GM12873 (cell line): ENCODE data around the gene SLC5A5.

Source experiments
- CTCF ChIP-seq: IDR thresholded peaks from 2 replicates; pipeline ENCODE4 v1.5.1; 2012; ENCODE audit warnings: low read depth, mild to moderate bottlenecking, moderate library complexity, low read length, control low read depth; ENCODE audit not compliant: insufficient read depth; ENCODE audit errors: missing control alignments

Gene SLC5A5

GRCh38 chr19:17841810-17842662 lies 29.7 kb upstream of the SLC5A5 start:
- TF ChIP-seq CTCF = no peak

GRCh38 chr19:17842663-17843291 lies 29.0 kb upstream of the SLC5A5 start:
- TF ChIP-seq CTCF = no peak

GRCh38 chr19:17843292-17843827 lies 28.4 kb upstream of the SLC5A5 start:
- no peak for TF ChIP-seq CTCF

- no peak for TF ChIP-seq CTCF
Measured at GRCh38 chr19:17843908-17844490, 27.7 kb upstream of the SLC5A5 start.

GRCh38 chr19:17846146-17846545 lies 25.6 kb upstream of the SLC5A5 start:
- no peak for TF ChIP-seq CTCF

- TF ChIP-seq CTCF = no peak
Measured at GRCh38 chr19:17847538-17848366, 24.0 kb upstream of the SLC5A5 start, which contains the start of gene JAK3. JAK3 (minus strand) TSS chr19:17847982; CDS start chr19:17844417, 3,565 bp downstream.
